OCI-LY3 (cell line): ENCODE data around the gene TIGD3.

Experiments
- H2AFZ ChIP-seq: fragments of 200-600, 300-600 bp; shearing (Covaris generic); 2 replicates; pipeline ENCODE4 v1.6.0; 2014; ENCODE audit warnings: antibody characterized with exemption, low read depth, low read length
- H3K27ac ChIP-seq: fragments of 200-600, 300-600 bp; sonication (generic); 2 replicates; pipeline ENCODE4 v1.5.1; 2014; ENCODE audit warnings: mild to moderate bottlenecking, low read length, moderate library complexity, mixed read lengths
- H3K27me3 ChIP-seq: fragments of 200-600, 300-600 bp; sonication (generic); 2 replicates; pipeline ENCODE4 v1.6.1; 2014; ENCODE audit warnings: low read depth, low read length, mixed read lengths
- H3K36me3 ChIP-seq: fragments of 200-600, 300-600 bp; sonication (generic); replicated peaks from 2 replicates; pipeline ENCODE3; 2014; ENCODE audit warnings: low read depth, low read length, mixed read lengths
- H3K4me1 ChIP-seq: fragments of 300-600, 200-600 bp; sonication (generic); 2 replicates; pipeline ENCODE4 v1.6.1; 2014; ENCODE audit warnings: low read length, mixed read lengths
- H3K4me2 ChIP-seq: fragments of 200-600, 300-600 bp; sonication (generic); 2 replicates; pipeline ENCODE4 v1.6.1; 2014; ENCODE audit warnings: low read length, mixed read lengths
- H3K4me3 ChIP-seq: fragments of 300-600, 200-600 bp; sonication (generic); 2 replicates; pipeline ENCODE4 v1.5.1; 2014; ENCODE audit warnings: antibody characterized with exemption, mild to moderate bottlenecking, low read length, moderate library complexity
- H3K79me2 ChIP-seq: fragments of 300-600, 200-600 bp; shearing (Covaris generic); 2 replicates; pipeline ENCODE4 v1.6.1; 2014; ENCODE audit warnings: mild to moderate bottlenecking, low read length, mixed read lengths
- H3K9ac ChIP-seq: fragments of 300-600, 200-600 bp; shearing (Covaris generic); 2 replicates; pipeline ENCODE4 v1.6.0; 2014; ENCODE audit warnings: mild to moderate bottlenecking, low read length, moderate library complexity
- H3K9me3 ChIP-seq: fragments of 200-600, 300-600 bp; shearing (Covaris generic); 2 replicates; pipeline ENCODE4 v1.6.1; 2014; ENCODE audit warnings: low read length, mixed read lengths; ENCODE audit not compliant: insufficient read depth
- H4K20me1 ChIP-seq: fragments of 200-600, 300-600 bp; sonication (generic); 2 replicates; pipeline ENCODE4 v1.6.1; 2016; ENCODE audit warnings: low read length, mixed read lengths; ENCODE audit not compliant: insufficient read depth
- CTCF ChIP-seq: fragments of 200-600, 300-600 bp; sonication (generic); IDR thresholded peaks from 2 replicates; pipeline ENCODE4 v1.5.1; 2014; ENCODE audit warnings: antibody characterized with exemption, low read length, low read depth
- EZH2phosphoT487 ChIP-seq: fragments of 200-600 bp; shearing (Covaris generic); IDR thresholded peaks from 2 replicates; pipeline ENCODE4 v1.6.1; 2018; ENCODE audit warnings: antibody characterized with exemption, mixed run types, low read depth

The TIGD3 gene

GRCh38 chr11:65354265-65355012 is at the start of gene TIGD3:
TIGD3 (plus strand) TSS chr11:65354751; CDS start chr11:65355809, 1,058 bp downstream.
- H3K36me3 ChIP-seq, result peaks cover 21% of the 10 kb centered on the region
- H3K9me3 ChIP-seq, result no peaks in the 10 kb centered on the region
- H4K20me1 ChIP-seq, result no peaks in the 10 kb centered on the region
- TF ChIP-seq EZH2phosphoT487, result no peak
- TF ChIP-seq CTCF, result 0 out of 2 replicates have a peak, but pooled peaks have one; percentile 3
- H3K27me3 ChIP-seq, result peaks cover 10% of the 10 kb centered on the region; the same call in 1 of the 2 replicates
- H3K4me2 ChIP-seq, result peak within 1 kb of the TSS; percentile 97
- H2AFZ ChIP-seq, result peak within 1 kb of the TSS; percentile 19; the same call in 1 of the 2 replicates
- H3K27ac ChIP-seq, result 0 out of 2 replicates have a peak within 1 kb of the TSS, but pooled peaks have one; percentile 0
- no peaks in the 10 kb centered on the region for H3K79me2 ChIP-seq
- peak within 1 kb of the TSS; percentile 68 for H3K9ac ChIP-seq
- H3K4me1 ChIP-seq, result peaks cover 11% of the 10 kb centered on the region
- H3K4me3 ChIP-seq, result peak within 1 kb of the TSS; percentile 79

- no peak for TF ChIP-seq EZH2phosphoT487
- TF ChIP-seq CTCF, result no peak
- no peak overlapping the region for H3K9ac ChIP-seq
- H3K4me1 ChIP-seq, result peaks cover 7% of the 10 kb centered on the region
- H3K4me2 ChIP-seq, result no peak overlapping the region
- H3K36me3 ChIP-seq, result peaks cover 24% of the 10 kb centered on the region
- no peaks in the 10 kb centered on the region for H4K20me1 ChIP-seq
- no peak overlapping the region for H2AFZ ChIP-seq
- no peaks in the 10 kb centered on the region for H3K9me3 ChIP-seq
- no peak overlapping the region for H3K27ac ChIP-seq
- H3K4me3 ChIP-seq, result no peak overlapping the region
- no peaks in the 10 kb centered on the region for H3K79me2 ChIP-seq
- no peaks in the 10 kb centered on the region for H3K27me3 ChIP-seq
These were observed 48.9 kb upstream of the TIGD3 start for GRCh38 chr11:65305501-65306268.

- Histone ChIP-seq H3K4me2 (no peak overlapping the region), H3K4me1 (peaks cover 7% of the 10 kb centered on the region)
- TF ChIP-seq EZH2phosphoT487, result no peak
- TF ChIP-seq CTCF, result no peak
These were observed 47.0 kb upstream of the TIGD3 start for GRCh38 chr11:65307298-65308229.

More at GRCh38 chr11:65307298-65308229, 47.0 kb upstream of the TIGD3 start:
- Histone ChIP-seq H2AFZ (no peak overlapping the region), H3K27ac (no peak overlapping the region), H3K36me3 (peaks cover 8% of the 10 kb centered on the region), H4K20me1 (no peaks in the 10 kb centered on the region), H3K27me3 (no peaks in the 10 kb centered on the region), H3K4me3 (no peak overlapping the region), H3K9me3 (no peaks in the 10 kb centered on the region), H3K9ac (no peak overlapping the region), H3K79me2 (no peaks in the 10 kb centered on the region)
